GM19023 (cell line): ENCODE measurements around the gene PTRHD1.

Source experiments
- ATAC-seq: cut with Tn5 transposase; IDR thresholded peaks from one replicate; pipeline ENCODE4 v1.9.1; 2021; ENCODE audit warnings: mild to moderate bottlenecking, moderate library complexity; ENCODE audit not compliant: unreplicated experiment

PTRHD1 gene

GRCh38 chr2:24762518-24762917 is 30.7 kb downstream of the PTRHD1 start:
- no peak for ATAC-seq

- no peak for ATAC-seq
Measured at GRCh38 chr2:24761866-24762265, 31.3 kb downstream of the PTRHD1 start.

- no peak for ATAC-seq
Measured at GRCh38 chr2:24756789-24757188, 36.4 kb downstream of the PTRHD1 start.

GRCh38 chr2:24754985-24755705 is 38.0 kb downstream of the PTRHD1 start:
- ATAC-seq = no peak

- ATAC-seq = no peak
Measured at GRCh38 chr2:24749069-24749691, 44.0 kb downstream of the PTRHD1 start.

GRCh38 chr2:24747299-24747698 is 45.9 kb downstream of the PTRHD1 start:
- ATAC-seq = no peak

GRCh38 chr2:24745825-24746224 is 47.4 kb downstream of the PTRHD1 start:
- no peak for ATAC-seq

GRCh38 chr2:24744356-24744755 is 48.8 kb downstream of the PTRHD1 start:
- no peak for ATAC-seq

GRCh38 chr2:24743924-24744323 is 49.3 kb downstream of the PTRHD1 start:
- no peak for ATAC-seq

GRCh38 chr2:24742730-24743129 is 50.5 kb downstream of the PTRHD1 start:
- ATAC-seq = no peak

- ATAC-seq = no peak
Measured at GRCh38 chr2:24740142-24740541, 53.0 kb downstream of the PTRHD1 start.
